Anterior cingulate cortex (tissue), 58 donors: ENCODE data around the gene DBT.
"Not testable (repeated sequence)": the region's sequence is repeated elsewhere in the genome, so short reads cannot be mapped to it uniquely, and the experiment has no call there.

Experiments
- DNase-seq, 58 donors: peaks; one replicate each; lab custom pipeline; 2025; lab: John Stamatoyannopoulos, UW

The DBT gene

GRCh38 chr1:100252901-100253300, 3.3 kb upstream of the DBT start:
- DNase-seq, result no peak

GRCh38 chr1:100250807-100251206, 1.2 kb upstream of the DBT start:
- DNase-seq, result no peak

- DNase-seq, result no peak
Observed at GRCh38 chr1:100250264-100250663, 630 bp upstream of the DBT start.

- DNase-seq, result peak in 2 of 58 donors; percentile 26 to 40
Observed at GRCh38 chr1:100249155-100249536, 488 bp downstream of the DBT start.

- no peak for DNase-seq
Observed at GRCh38 chr1:100246738-100247137, 2.9 kb downstream of the DBT start.

- DNase-seq, result no peak
Observed at GRCh38 chr1:100240631-100241030, 9.0 kb downstream of the DBT start.

- DNase-seq, result no peak
Observed at GRCh38 chr1:100239961-100240360, 9.7 kb downstream of the DBT start.

GRCh38 chr1:100237091-100237490, 12.5 kb downstream of the DBT start:
- no peak for DNase-seq

- DNase-seq, result no peak
Observed at GRCh38 chr1:100234432-100234831, 15.2 kb downstream of the DBT start.

GRCh38 chr1:100233566-100233965, 16.1 kb downstream of the DBT start:
- DNase-seq, result not testable (repeated sequence)

- no peak for DNase-seq
Observed at GRCh38 chr1:100232156-100232555, 17.5 kb downstream of the DBT start.

GRCh38 chr1:100231721-100232120, 17.9 kb downstream of the DBT start:
- DNase-seq, result no peak

GRCh38 chr1:100230765-100231164, 18.9 kb downstream of the DBT start:
- no peak for DNase-seq

GRCh38 chr1:100229681-100230443, 19.8 kb downstream of the DBT start:
- no peak for DNase-seq

- no peak for DNase-seq
Observed at GRCh38 chr1:100222428-100222827, 27.2 kb downstream of the DBT start.

GRCh38 chr1:100219883-100220282, 29.8 kb downstream of the DBT start:
- DNase-seq, result no peak

- no peak for DNase-seq
Observed at GRCh38 chr1:100219457-100219856, 30.2 kb downstream of the DBT start.

- DNase-seq, result no peak
Observed at GRCh38 chr1:100217834-100218233, 31.8 kb downstream of the DBT start.

- DNase-seq, result no peak
Observed at GRCh38 chr1:100215101-100215500, 34.5 kb downstream of the DBT start.

GRCh38 chr1:100213141-100213540, 36.5 kb downstream of the DBT start:
- DNase-seq, result no peak

- no peak for DNase-seq
Observed at GRCh38 chr1:100206301-100206700, 43.3 kb downstream of the DBT start.

- not testable (repeated sequence) for DNase-seq
Observed at GRCh38 chr1:100205593-100205992, 44.0 kb downstream of the DBT start.

- not testable (repeated sequence) for DNase-seq
Observed at GRCh38 chr1:100205103-100205502, 44.5 kb downstream of the DBT start.
